GM19438 (cell line): ENCODE results near the gene TMEM235.

ENCODE experiments used
- ATAC-seq: cut with Tn5 transposase; IDR thresholded peaks from one replicate; pipeline ENCODE4 v1.9.1; 2021; ENCODE audit warnings: low read depth; ENCODE audit not compliant: unreplicated experiment

Gene TMEM235

DNA sequence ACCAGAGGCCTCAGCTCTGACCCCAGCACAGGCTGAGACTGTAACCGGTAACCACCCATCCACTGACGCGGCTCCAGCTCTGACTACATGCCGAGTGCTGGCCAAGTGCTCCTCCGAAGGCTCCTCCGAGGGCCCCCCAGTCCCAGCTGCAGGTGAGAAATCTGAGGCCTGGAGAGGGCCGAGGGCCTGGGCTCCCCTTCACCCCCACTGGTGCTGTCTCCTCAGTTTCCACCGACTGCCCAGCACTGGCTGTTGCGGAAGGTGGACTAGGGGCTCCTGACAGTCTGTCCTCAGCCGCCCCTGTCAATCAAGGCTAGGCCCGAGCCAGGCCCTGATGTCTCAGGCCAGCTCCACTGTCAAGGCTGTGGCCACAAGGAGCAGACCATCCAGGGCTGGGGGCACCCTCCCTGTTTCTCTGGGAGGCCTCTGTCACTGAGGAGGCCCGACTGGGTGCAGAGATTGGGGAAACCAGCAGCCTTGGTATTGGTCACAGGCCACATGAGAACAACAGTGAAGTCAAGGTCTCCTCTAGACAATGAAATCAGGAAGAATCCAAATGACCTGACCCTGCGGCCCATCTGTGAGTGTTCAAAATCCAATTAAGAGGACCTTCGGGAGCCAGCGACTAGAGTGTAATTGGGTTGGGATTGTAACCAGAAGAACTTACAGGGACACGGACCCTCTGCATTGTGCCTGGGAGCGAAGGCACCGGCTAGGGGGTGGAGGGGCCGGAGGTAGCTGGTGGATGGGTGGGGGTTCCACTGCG is 5.1 kb downstream of the TMEM235 start:
- ATAC-seq: no peak

DNA sequence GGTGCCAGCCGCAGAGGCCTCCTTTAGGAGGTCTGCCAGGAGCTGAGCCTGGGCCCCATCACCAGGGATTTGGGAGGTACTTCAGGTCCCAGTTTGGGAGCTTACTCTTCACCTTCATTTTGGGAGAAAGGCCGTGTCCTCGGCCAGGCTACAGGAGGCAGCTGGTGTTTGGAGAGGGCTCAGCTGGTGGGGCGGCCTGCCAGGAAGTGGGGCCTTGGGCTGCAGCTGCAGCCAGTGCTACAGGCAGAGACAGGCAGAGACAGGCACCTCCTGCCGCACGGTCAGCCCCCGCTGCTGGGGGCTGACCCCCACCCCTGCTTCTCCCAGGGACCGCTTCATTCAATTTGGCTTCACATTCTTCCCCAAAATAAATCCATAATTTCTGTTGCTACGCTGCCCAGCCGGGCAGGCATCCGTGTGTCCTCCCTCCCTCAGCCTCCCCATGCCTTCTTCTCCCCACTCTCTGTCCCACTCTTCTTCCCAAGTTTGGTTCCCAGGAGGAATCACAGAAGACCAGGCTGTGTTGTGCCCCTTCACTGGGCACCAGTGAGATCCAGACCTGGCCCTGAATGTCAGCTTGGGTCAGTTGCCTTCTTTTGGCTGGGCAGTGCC is 6.1 kb downstream of the TMEM235 start:
- ATAC-seq: no peak

DNA sequence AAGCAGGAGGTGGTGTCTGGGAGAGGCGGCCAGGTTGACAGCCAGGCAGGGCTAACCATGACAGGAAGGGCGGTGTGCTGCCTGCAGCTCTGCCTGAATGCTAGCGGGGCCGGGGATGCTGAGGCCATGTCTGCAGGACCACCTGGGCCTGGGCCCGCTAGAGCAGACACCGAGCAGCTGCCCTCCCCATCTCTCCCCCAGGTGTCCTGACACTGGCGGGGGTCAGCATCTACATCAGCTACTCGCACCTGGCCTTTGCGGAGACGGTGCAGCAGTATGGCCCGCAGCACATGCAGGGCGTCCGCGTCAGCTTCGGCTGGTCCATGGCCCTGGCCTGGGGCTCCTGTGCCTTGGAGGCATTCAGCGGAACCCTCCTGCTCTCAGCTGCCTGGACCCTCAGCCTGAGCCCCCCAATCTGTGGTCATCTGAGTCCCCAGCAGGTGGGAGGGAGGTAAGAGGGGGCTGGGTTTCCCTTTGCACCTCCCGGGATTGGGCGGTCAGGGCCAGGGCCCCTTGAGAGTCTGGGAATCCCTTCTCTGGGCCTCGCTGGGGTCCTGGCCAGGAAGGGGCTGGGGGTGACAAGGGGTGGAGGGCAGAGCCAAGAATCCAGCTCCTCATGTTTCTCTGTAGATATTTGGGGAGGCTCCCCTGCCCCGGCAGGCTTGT is 7.5 kb downstream of the TMEM235 start:
- no peak for ATAC-seq

DNA sequence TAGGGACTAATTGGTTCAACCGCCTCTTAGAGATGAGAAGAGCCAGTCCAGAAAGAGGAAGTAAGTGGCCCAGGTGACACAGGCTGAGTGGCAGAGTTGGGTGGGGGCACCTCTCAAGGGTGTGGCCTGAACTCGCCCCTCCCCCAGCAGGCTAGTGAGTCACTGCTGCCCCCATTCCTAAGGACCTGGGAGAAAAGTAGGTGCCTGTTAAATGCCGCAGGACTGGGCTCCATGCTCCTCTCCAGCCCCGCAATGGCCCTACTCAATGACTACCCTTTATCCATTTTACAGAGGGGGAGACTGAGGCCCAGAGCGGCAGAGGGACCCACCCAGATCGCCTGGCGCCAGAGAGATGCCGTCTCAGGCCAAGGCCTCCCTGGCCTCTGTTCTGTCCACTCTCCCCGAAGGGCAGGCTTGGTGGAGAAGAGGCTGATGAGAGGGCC is 8.1 kb downstream of the TMEM235 start:
- ATAC-seq: no peak

DNA sequence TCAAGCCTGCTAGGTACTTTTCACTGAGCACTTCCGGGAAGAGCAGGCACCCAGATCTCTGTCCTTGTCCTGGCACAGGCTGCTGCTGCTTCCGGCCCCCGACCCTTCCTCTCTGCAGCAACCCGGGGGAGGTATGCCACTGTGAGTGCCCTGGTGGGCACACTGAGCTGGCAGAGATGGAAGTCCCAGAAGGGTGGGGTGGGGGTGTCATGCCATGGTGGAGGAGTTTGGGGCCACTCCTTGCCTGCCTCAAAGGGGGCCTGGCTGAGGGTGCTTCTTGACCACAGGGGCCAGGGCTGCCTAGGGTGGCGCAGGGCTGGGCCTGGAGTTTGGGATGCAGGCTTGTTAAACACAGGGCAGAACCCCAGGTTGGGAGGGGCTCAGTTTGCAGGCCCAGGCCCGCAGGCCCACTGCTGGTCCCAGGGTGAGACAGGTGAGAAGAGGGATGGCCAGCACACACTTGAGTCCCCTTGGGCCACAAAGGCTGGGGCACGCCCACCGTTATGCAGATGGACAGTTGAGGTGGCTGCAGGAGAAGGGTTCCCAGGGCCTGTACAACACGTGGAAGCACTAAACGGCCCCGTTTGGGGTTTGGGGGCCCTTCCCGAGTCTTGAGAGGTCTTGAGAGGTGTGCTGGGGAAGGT is 8.7 kb downstream of the TMEM235 start:
- ATAC-seq: no peak

DNA sequence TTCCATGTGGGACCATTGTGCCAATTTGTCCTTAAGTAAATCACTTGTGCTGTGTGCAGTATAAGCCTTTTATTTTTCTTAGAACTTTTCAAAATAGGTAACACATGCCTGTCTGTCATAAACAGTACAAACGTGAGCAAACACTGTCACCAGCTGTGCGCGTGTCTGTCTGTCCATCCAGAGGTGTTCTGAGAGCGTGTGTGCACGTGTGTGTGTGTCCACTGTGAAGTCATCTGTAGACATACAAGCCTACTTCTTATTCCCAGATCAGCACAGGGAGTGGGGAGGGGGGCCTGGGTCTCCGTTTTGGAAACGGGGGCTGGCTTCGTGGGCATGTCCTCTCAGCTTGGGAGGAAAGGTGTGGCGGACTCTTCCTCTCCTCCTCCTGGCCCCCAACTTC is 9.4 kb downstream of the TMEM235 start:
- ATAC-seq: no peak

DNA sequence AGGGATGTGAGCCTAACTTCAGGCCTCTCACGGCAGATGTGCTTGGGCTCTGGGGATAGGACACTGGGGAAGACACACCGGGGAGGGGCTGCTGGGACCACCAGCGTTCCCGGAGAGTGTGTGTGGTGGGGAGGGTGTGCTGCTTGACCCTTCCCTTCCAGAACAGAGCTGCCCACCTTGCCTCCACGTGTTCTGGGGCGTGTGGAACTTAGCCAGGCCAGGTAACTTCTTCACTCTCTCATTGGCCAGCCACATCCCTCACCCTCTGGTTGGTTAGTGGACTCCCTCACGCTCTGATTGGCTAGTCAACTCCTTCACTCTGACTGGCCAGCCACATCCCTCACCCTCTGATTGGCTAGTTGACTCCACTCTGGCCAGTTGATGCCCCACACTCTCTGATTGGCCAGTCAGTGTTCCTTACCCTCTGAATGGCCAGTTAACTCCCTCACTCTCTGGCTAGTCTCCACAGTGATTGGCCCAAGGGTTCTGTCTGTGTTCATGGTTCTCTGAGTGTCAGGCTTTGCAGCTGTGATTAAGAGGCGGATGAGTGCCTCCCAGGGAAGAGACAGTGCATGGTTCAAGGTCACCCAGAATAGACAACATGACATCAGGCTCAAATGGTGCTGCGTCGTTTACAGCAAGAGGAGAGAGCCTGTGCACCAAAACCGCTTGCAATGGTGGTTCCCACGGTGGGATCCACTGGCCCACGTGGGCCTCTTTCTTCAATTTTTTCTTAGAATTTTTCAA is 10.0 kb downstream of the TMEM235 start:
- no peak for ATAC-seq

DNA sequence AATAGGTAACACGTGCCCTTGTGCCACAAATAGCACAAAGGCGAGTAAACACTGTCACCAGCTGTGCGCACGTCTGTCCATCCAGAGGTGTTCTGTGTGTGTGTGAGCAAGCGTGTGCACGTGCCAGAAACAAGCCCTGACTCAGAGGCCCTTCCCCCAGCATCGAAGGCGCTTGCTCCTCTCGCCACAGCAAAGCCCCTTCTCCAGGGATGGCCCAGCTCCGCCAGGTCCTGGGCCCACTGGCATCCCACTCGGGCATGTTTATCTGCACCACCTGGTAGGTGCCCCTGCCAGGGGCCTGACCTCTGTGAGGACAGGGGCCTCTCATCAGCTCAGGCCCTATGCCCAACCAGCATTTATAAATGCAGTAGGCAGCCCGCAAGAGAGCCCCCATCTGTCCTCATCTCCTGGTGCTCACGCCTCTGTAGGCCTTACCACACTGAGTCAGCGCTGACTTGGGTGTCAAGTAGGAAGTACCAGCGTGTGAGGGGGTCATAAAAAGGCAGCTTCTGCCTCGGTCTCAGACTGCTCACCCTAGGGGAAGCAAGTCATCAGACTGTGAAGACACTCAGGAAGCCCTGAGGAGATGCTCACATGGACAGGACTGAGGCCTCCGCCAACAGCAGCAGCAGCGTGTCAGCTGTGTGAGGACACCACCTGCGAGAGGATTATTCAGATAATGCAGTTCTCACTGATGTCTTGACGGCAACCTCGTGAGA is 10.8 kb downstream of the TMEM235 start:
- ATAC-seq: peak; percentile 54

DNA sequence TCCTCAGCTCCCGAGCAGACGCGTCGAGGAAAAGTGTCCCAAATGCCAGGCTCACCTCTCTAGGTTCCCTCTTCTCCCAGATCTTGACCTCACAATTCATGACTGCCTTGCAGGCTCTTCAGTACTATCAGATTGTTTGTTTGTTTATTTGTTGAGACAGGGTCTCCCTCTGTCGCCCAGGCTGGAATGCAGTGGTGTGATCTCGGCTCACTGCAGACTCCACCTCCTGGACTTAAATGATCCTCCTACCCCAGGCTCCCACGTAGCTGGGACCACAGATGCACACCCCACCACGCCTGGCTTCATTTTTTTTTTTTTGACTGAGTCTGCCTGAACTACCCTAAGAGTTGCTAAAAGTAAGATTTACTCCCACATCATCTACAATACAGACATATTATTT is 15.9 kb downstream of the TMEM235 start:
- no peak for ATAC-seq

DNA sequence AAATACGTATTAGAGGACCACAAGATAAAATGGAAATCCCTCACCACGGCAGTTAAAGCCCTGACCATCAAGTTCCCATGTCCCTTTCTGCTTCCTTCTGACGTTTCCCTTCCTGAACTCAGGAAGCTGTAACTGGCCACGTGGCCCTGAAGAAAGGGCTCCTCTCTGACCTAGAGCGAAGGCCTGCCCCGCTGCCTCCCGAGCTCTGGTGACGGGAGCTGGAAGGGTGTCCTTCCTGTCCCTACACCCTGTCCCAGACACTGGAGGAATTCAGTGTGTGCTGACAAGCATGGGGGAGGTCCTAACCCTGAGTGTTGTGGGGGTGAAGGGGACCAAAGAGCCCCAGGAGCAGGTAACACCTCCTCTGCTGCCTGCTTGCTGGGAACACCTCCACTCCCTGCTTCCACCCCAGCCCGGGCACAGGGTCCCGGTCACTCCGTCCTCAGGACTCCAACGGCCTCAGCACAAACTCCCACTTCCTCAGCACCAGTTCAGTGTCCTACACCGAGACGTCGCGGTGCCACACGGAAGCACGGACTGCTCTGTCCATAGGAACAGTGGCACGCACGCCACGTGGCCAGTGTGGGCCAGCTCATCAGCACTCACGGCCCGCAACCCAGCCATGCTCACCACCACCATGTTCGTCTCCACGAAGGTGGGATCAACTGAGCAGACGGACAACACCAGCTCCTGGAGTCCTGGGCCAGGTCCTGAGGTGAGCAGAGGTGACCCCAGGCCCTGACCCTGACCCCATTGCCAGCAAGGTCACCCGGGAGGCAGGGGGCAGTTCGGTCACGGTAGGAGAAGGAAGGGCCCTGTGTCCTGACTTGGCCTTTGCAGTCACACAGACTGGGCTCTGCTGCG is 16.9 kb downstream of the TMEM235 start:
- no peak for ATAC-seq

DNA sequence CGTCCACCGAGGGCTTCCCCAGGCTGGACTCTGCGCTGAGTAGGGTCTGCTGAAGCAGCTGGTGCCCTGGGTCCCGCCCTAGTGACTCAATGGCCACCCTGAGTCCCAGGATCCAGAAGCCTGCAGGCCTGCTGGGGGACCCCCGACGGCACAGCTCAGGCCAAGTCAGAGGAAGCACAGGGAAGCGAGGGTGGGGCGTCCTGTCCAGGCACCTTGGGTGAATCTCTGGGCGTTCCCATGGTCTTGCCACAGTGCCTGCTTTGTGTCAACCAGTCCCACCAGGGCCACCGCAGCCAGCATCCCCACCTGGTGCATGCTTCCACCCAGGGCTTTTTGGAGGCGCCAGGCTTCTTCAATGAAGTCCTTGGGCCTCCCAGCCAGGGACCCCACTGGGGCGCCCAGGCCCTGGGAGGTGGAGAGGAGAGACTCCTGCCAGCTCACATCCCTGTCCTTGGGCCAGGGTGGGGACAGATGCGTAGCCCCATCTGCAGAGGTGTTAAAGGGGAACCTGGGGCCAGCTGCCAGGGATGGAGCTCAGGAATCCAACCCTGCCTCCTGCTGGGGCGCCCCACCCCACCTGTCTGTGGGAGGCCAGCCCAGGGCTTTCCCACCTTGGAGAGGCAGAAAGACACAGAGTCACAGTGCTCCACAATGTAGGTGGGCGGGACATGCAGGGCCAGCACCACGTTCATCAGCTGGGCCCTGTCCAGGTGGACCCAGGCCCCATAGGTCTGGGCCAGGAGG is 17.8 kb downstream of the TMEM235 start:
- no peak for ATAC-seq

DNA sequence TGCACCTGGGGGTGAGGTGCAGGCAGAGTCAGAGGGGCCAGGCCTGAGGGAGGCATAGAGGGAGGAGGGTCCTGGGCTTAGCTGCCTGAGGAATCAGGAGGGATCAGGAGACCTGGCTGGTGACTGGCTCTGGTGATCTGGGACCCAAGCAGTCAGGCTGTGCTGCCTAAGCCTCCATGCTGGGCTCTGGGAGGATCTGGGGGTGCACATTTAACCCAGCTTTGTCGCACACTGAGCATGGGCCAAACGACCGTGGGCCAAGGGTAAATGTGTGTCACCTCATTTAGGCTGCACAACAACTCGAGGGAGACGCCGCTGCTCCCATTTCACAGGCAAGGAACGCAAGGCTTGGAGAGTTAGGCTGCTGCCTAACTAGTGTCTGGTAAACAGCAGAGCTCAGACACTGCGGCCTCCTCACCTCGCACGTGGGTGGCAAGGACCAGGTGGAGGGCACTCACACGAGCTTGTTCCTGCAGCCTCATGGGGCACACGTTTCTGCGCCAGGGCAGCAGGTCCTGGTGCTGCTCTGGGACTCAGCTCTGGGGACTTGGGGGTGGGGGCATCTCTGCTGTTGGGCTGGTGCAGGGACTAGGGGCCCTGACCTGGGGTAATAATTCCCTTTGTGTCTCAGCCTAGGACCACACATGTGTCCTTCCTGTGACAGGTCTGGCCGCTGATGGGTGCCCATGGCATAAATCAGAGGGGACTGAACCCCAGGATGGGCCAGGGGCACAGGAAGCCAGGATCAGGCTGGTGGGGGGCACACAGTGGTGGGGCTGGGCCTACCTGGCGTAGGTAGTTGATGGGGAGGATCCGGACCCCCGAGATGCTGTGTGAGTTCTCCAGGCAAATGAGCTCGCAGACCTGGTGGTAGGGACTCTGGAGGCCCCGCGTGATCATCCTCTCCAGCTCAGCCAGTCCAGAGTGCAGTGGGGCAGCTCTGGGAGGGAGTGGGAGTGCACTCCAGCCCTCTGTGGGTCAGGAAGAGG is 18.7 kb downstream of the TMEM235 start:
- no peak for ATAC-seq

DNA sequence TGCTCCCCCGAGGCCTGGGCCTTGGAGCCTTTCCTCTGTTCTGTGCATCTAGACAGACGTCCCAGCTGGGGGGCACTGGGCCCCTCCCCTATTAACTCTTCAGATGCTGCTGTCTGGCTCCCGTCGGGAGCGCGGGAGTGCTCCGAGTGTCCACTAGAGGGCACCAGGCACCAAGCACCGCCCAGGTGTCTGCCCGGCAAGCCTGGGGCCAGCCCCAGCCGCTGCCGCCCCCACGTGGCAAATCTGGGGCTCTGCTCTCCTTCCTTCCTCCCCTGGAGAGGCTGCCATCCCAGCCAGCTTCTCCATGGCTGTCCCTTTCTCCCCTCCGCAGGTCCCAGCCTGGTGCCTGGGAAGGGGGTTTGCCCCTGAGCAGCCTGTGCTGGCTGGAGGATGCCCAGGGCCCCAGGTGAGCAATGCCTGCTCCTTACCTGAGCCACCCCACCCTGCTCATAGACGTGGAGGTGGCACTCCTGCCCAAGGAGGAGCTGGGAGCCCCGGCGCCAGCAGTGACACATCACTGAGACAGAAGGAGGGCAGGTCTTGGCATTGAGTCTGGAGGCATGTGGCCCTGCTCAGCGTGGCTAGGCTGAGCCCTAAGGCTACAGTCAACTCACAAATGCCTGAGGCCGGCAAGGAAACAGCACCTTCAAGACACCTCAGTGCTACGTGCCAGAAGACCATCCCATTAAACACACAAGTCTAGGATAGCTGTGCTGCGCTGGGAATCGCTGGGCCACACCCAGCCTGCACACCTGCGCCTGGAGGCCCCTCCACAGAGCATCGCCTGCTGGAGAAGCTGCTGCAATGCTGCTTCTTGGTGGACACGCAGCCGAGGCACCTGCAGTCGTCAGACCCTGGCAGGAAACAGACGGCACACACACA is 19.7 kb downstream of the TMEM235 start:
- ATAC-seq: peak; percentile 44

DNA sequence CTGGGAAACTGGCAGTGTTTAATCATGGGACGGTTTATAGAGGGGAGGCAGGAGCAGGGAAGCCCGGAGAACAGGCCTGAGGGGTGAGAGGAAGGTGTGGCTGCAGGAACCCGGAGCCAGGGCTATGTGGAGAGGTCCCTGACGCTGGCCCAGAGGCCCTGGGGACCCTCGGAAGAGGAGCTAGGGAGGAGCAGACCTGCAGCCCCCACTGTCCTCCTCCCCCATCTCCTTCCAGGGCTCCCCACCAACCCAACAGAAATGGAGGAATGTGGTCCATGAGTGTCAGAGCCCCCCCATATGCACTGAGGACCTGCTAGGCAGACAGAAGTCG is 20.3 kb downstream of the TMEM235 start:
- ATAC-seq: no peak

DNA sequence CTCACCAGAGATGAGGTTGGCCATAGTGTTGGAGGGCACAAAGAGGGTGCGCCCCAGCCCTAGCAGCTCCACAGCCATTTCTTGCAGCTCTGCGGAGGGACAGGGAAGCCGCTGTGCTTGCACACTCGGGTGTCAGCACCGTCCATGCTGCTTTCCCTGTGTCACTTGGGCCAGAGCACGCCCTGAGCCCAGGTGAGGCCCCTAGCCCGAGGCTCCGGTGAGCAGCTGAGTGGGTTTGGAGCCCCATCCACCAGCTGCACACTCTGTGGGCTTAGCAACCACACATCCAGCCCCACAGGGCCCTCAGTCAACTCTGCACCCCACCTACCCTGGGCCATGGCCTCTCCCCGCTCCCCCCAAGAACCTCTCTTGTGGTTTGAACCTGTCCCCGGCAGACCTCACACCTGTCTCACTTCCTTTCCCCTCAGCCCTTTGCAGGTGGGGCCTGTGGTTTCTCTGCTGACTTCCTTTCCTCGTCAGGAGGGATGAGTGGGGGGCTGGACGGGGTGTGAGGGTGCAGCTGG is 20.7 kb downstream of the TMEM235 start:
- no peak for ATAC-seq
